GM19467 (cell line): ENCODE measurements around the gene PRG2.
"Not testable (repeated sequence)": the region's sequence is repeated elsewhere in the genome, so short reads cannot be mapped to it uniquely, and the experiment has no call there.

ENCODE experiments used
- ATAC-seq: cut with Tn5 transposase; IDR thresholded peaks from one replicate; pipeline ENCODE4 v1.9.1; 2021; ENCODE audit warnings: mild to moderate bottlenecking, moderate library complexity; ENCODE audit not compliant: unreplicated experiment

Gene PRG2

DNA sequence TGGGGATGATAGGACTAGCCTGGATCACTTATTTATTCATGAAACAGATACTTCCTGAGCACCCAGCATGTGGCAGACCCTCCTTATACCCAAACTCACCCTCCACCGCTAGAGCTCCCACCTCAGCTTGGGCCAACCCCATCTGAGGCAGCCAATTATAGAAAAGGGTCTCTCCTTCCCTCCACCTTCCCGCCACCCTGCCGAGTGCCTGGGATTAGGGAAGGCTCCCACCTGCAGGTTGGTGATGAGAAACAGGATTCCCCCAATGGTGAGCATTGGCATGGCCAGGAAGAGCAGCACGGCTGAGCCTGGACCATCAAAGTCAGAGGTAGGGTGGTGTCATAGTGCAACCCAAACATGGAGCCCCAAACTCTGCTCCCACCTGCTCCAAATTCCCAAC, 30.6 kb upstream of the PRG2 start:
- no peak for ATAC-seq

DNA sequence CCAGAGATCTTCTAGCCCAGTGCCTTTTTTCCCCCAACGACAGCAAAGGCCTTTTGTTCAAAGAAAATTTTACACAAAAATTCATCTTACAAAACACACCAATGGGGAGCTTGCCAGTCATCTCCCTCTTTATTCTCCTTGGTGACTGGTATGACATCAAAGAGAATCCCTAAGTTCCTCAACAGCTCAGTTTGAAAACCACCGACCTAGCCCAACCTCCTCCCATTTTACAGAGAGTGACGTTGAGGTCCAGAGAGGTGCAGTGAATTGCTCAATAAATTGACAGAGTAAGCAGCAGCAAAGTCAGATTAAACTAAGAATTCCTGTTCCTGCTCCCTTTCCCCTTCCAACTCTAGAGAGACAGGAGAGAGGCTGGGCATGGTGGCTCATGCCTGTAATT, 28.7 kb upstream of the PRG2 start:
- ATAC-seq, result no peak

- ATAC-seq, result no peak
Measured at GRCh38 chr11:57418131-57418530, 27.7 kb upstream of the PRG2 start.

- ATAC-seq, result no peak
Measured at GRCh38 chr11:57417056-57417455, 26.6 kb upstream of the PRG2 start.

- ATAC-seq, result no peak
Measured at GRCh38 chr11:57416436-57416835, 26.0 kb upstream of the PRG2 start.

- no peak for ATAC-seq
Measured at GRCh38 chr11:57414612-57415212, 24.3 kb upstream of the PRG2 start.

DNA sequence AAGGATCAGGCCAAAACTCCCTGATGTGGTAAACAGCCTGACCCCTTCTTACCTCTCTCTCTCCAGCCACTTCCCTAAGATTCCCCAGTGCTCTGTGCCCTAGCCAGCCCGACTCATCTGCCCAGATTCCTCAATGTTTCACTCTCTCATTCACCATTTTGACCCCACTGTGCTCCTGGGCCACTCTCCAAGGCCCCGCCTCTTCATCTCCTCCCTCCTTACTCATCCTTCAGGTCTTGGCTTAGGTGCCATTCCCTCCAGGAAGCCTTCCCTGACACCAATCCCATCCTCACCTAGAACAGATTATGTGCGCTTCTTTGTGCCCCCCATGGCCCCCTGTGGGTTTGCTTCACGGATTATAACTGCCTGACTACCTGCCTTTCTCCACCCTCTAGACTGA, 23.2 kb upstream of the PRG2 start:
- ATAC-seq, result no peak

- no peak for ATAC-seq
Measured at GRCh38 chr11:57410287-57410686, 19.8 kb upstream of the PRG2 start.

DNA sequence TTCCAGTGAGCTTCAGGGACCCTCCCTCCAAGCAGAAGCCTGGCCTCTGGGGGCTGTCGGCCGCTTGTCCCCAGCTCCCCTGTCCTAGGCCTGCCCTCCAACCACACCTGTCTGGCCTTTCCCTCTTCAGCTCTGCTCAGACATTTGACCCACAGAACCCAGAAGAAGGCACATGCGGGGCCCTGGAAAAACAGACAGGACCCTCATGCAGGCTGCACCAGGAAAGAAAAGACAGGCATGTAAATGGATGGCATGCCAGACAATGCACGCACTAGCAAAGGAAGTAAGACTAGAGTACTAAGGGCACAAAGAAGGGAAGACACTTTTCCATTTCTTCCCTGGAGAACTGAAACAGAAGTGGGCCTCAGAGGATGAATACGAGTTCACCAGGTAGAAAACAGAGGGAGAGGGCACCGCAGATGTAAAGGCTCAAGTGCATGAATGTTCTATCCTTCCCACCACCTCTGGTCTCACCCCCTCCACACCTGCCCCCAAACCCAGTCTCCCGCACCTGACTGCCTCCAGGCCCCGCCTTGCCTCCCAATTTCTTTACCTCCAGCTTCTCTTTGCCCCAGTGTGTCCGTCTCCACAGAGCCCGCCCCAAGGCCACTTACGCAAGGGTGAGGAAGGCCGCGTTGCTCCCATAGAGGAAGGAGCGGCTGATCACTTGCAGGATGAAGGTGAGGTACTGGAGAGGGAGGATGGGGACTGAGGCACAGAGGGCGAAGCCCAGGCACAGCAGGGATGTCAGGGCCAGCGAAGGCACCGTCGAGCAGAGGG, 19.1 kb upstream of the PRG2 start:
- ATAC-seq, result no peak

DNA sequence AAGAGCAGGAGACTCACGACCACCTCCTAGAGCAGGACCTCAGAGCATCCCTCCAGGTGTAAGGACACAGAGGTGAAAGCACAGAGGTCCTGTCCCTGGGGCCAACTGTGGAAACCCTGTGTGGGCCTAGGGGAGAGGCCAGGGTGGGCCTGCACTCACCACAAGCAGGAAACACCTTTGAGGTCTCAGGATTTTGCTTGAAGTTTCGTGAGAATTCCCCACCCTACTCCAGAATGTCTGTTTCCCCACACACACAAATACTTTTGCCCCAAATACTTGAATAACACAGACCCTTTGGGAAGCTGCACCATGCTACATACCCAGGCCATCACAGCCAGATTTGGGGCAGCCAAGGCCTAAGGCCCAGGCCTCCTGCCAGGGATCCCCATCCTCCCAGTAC, 18.3 kb upstream of the PRG2 start:
- ATAC-seq, result no peak

- no peak for ATAC-seq
Measured at GRCh38 chr11:57407941-57408475, 17.6 kb upstream of the PRG2 start.

- ATAC-seq, result no peak
Measured at GRCh38 chr11:57407010-57407920, 16.8 kb upstream of the PRG2 start.

- ATAC-seq, result peak; percentile 85
Measured at GRCh38 chr11:57406337-57406904, 16.0 kb upstream of the PRG2 start.

- no peak for ATAC-seq
Measured at GRCh38 chr11:57405271-57405860, 14.9 kb upstream of the PRG2 start.

DNA sequence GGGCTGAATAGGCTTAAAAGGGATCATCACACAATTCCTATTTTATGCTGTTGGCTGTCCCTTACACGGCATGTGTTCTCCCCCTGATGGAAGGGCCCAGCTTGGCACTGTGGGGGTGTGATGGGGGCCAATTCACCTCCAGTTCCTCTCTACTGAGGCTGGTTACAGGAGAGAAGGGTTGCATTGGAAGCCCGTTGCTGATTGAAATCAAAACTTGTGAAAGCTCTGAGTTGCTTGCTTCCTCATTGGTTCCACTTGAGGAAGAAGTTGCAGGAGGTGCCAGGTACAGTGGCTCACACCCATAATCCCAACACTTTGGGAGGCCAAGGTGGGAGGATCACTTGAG, 13.3 kb upstream of the PRG2 start:
- ATAC-seq, result no peak

- not testable (repeated sequence) for ATAC-seq
Measured at GRCh38 chr11:57403003-57403801, 12.8 kb upstream of the PRG2 start.

DNA sequence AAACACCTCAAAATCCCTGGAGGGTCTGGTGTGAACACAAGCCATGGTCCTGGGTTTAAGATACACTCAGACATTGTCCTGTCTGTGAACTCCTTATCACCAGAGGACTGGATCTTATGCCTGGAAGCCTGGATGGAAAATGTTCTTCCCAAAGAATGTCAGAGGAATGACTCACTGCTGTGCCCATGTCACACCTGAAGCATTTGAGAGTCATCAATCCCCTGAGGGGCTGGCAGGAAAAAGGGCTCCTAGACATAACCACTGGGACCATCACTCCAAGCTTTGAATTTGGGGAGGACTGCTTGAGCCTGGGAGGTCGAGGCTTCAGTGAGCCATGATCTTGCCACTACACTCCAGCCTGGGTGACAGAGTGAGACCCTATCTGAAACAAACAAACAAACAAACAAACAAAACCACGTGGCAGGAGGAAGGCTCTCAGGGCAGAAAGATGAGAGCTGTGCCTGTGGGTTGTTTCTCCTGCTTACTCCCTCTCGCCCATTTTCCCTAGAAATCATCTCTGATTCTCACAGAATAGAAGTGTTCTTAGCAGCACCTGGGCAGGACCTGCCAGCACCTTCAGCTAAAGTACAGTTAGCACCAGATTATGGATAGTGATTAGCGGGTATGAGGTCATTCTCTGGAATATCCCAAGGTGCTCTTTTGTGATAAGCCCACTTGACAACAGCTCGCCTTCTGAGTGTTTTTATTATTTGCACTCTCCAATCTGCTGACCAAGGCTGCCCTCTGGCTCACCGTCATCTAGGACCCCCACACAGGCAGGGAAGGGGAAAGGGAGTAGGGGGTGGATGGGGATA, 11.9 kb upstream of the PRG2 start:
- no peak for ATAC-seq

- no peak for ATAC-seq
Measured at GRCh38 chr11:57399972-57400578, 9.6 kb upstream of the PRG2 start.

GRCh38 chr11:57399221-57399620, 8.8 kb upstream of the PRG2 start:
- no peak for ATAC-seq
